ENCODE measurements around the gene PAPPA. TPM values are rescaled to one million over a fixed set of nuclear protein-coding genes. Genes with fewer than 3 reads are reported as not detected.

Gene PAPPA
- total and polyA plus RNA-seq, 9 of the 15 experiments (the other 6 are each of a cell fraction or from before 2014, with no cell fraction given): 0.06 to 0.18 (median 0.11) TPM

DNA sequence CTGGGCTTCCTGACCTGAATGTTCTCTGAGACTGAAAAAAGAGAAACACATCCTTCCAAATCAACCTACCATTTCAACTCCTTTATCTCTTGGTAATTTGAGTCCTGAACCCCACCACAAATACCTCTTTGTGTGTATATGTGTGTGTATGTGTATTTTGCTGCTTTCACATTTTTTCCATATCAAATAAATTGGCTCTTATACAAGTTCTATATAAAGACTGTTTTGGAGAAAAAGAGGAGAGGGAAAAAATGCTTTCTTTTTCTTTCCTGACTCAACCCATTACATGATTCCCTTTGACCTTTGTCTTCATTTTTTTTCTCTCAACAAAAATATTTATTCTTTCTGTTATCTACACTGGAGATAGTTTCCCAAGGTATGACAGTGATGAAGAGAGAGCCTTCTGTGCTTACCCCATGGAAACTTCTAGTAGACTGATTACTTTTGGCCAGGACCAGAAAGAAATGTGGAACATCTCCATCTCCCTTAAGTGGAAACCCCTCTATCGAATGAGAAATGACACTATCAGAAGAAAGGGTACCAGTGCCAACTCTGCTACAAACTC lies 85.3 kb downstream of the PAPPA start:
- Histone ChIP-seq H3K9me1 (ENCODE audit: control insufficient read depth, insufficient read depth, low read length) (no peaks in the 10 kb centered on the region), H3K79me2 (ENCODE audit: control insufficient read depth, insufficient read depth, low read length) (no peaks in the 10 kb centered on the region), H4K20me1 (replicated peaks; ENCODE audit: control insufficient read depth, insufficient read depth, low read length) (no peaks in the 10 kb centered on the region), H3K4me2 (ENCODE audit: insufficient read depth, low read length) (no peak overlapping the region), H3K9ac (ENCODE audit: insufficient read depth in 1 of 2, low read depth in 2 of 2, low read length in 2 of 2) (no peak overlapping the region), H3K4me3 (no peak overlapping the region), H3K9me3 (replicated peaks; ENCODE audit: control insufficient read depth, insufficient read depth, low read depth, low read length) (no peaks in the 10 kb centered on the region), H3K27me3 (ENCODE audit: control insufficient read depth in 2 of 2, insufficient read depth in 2 of 2, low read length in 2 of 2) (no peaks in the 10 kb centered on the region), H2AFZ (ENCODE audit: low read depth, low read length) (no peak overlapping the region), H3K36me3 (ENCODE audit: control insufficient read depth, insufficient read depth, low read length) (no peaks in the 10 kb centered on the region), H3K27ac (ENCODE audit: extremely low read depth, low read depth, low read length) (no peak overlapping the region), H3K4me1 (replicated peaks in 1 of 2; ENCODE audit: control insufficient read depth in 2 of 2, insufficient read depth in 2 of 2, low read length in 2 of 2) (no peaks in the 10 kb centered on the region)
- WGBS (ENCODE audit: insufficient coverage, low coverage, missing lambda C conversion rate): 0% methylated on average over 1 of the region's 1 CpG
- intact Hi-C loops (cut with micrococcal nuclease): no loop called here
- no peak for DNase-seq (ENCODE audit: extremely low read depth in 1 of 4, low spot score in 3 of 4)
- ATAC-seq: no peak
- FAIRE-seq: no peak
- ChIA-PET CTCF (ENCODE audit: low intra/inter-chr PET ratio) (no interaction called here), POLR2A (interaction anchor here (1.2 kb wide), 1 partner anchor 10 kb away, joined by 3 read pairs; no protein-coding TSS in a partner anchor)
- in situ Hi-C loops (cut with MboI): no loop called here
- TF ChIP-seq ZNF668 (CRISPR knock-in tag; IDR thresholded peaks at IDR 0.05) (no peak), ZBTB7A (IDR thresholded peaks at IDR 0.05; ENCODE audit: borderline replicate concordance, control insufficient read depth, low read depth, low read length) (no peak), HDAC1 (IDR thresholded peaks at IDR 0.05) (no peak), ETV5 (CRISPR knock-in tag; IDR thresholded peaks at IDR 0.05; ENCODE audit: low read depth) (no peak), RBM15 (IDR thresholded peaks at IDR 0.05; ENCODE audit: insufficient read depth, low read length) (no peak)
- TF ChIP-seq, protein P1, sequence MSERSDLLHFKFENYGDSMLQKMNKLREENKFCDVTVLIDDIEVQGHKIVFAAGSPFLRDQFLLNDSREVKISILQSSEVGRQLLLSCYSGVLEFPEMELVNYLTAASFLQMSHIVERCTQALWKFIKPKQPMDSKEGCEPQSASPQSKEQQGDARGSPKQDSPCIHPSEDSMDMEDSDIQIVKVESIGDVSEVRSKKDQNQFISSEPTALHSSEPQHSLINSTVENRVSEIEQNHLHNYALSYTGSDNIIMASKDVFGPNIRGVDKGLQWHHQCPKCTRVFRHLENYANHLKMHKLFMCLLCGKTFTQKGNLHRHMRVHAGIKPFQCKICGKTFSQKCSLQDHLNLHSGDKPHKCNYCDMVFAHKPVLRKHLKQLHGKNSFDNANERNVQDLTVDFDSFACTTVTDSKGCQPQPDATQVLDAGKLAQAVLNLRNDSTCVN (CRISPR knock-in tag; IDR thresholded peaks at IDR 0.05): no peak
- TF ChIP-seq, protein P2, sequence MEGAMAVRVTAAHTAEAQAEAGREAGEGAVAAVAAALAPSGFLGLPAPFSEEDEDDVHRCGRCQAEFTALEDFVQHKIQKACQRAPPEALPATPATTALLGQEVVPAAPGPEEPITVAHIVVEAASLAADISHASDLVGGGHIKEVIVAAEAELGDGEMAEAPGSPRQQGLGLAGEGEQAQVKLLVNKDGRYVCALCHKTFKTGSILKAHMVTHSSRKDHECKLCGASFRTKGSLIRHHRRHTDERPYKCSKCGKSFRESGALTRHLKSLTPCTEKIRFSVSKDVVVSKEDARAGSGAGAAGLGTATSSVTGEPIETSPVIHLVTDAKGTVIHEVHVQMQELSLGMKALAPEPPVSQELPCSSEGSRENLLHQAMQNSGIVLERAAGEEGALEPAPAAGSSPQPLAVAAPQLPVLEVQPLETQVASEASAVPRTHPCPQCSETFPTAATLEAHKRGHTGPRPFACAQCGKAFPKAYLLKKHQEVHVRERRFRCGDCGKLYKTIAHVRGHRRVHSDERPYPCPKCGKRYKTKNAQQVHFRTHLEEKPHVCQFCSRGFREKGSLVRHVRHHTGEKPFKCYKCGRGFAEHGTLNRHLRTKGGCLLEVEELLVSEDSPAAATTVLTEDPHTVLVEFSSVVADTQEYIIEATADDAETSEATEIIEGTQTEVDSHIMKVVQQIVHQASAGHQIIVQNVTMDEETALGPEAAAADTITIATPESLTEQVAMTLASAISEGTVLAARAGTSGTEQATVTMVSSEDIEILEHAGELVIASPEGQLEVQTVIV (CRISPR knock-in tag; IDR thresholded peaks at IDR 0.05; ENCODE audit: borderline replicate concordance): no peak
- no TSS peak for BruUV-seq (replicated peaks)
